Anterior cingulate cortex (tissue), 58 donors: Measurements from ENCODE around the gene OR51E2.

Source experiments
- DNase-seq, 58 donors: peaks; one replicate each; lab custom pipeline; 2025; lab: John Stamatoyannopoulos, UW

Gene OR51E2

GRCh38 chr11:4664786-4665185, 32.9 kb downstream of the OR51E2 start:
- no peak for DNase-seq

GRCh38 chr11:4664183-4664582, 33.5 kb downstream of the OR51E2 start:
- DNase-seq: no peak

DNA sequence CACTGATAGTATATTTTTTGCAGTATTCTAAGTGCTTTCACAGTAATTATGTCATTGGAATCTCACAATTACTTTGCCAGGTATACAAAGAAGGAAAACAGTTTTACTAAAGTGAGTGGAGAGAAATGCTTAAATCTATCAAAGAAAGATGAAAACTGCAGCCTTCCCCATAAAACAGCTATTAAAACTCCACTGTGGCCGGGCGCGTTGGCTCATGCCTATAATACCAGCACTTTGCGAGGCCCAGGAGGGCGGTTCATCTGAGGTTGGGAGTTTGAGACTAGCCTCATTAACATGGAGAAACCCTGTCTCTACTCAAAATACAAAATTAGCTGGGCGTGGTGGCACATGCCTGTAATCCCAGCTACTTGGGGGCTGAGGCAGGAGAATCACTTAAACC, 34.8 kb downstream of the OR51E2 start:
- no peak for DNase-seq

DNA sequence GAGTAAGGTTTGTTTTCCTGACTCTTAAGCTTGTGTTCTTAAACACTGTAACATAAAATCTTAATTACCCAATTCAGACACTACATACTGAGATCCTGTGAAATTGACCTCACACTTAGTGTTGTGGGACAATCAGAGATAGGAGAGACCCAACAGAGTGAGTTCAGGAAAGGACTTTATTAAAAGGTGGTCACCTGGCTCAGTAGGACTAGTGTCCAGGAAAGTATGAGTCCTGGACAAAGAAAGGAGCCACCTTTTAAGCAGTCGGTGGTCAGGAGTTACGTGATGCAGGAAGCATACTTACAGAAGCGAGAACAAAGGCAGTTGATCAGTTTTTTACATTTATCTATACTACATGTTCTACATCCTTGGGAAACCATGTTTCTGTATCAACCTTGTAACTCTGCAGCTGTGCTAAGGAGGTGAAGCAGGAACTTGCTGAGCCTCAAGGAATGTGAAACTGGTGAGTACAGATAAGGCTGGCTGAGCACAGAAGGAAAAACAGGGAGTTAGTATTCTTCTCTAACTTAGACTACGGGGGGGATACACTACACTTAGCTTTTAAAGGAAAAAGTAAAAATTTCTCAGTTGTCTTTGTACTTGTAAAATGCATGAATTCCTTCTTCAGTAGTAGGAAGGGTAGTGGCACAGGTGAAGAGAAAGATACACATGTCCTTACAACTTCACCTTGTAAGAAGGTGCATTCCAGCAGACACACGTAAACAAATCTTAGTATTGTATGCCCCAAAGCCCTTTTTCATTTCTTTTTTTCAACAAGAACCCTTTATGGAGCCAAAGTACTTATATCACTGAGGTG, 38.8 kb downstream of the OR51E2 start:
- DNase-seq: no peak

DNA sequence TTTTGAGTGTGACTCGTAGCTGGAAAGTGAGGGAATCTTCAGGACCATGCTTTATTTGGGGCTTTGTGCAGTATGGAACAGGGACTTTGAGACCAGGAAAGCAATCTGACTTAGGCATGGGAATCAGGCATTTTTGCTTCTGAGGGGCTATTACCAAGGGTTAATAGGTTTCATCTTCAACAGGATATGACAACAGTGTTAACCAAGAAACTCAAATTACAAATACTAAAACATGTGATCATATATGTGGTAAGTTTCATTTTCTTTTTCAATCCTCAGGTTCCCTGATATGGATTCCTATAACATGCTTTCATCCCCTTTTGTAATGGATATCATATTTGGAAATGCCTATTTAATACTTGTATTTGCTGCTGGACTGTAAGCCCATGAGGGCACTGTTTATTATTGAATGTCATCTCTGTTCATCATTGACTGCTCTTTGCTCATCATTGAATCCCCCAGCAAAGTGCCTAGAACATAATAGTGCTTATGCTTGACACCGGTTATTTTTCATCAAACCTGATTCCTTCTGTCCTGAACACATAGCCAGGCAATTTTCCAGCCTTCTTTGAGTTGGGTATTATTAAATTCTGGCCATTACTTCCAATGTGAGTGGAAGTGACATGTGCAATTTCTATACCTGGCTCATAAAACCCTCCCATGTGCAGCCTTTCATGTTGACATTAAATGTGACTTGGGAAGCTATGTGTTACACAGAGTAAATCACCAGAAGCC, 42.9 kb downstream of the OR51E2 start:
- DNase-seq: no peak

- DNase-seq: no peak
Measured at GRCh38 chr11:4647766-4648165, 49.9 kb downstream of the OR51E2 start.

DNA sequence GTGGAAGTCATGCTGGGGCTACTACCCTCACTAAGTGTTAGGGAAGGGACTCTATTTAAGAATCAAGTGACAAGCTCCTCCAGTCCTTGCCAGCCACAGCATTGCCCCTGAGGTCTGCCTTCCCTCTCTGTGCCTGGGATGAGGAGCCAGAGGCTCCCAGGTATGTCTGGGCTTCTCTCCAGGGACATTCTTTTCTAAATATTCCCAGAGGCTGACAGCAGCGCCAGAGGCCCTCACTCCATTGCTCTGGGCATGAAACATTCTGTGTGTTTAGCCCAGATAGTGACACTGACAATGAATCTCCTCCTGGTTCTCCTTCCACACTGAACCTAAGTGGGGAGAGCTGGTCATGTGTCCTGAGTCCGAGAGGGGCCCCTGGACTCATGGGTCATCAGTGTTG, 51.7 kb downstream of the OR51E2 start:
- no peak for DNase-seq

GRCh38 chr11:4644233-4644632, 53.4 kb downstream of the OR51E2 start:
- no peak for DNase-seq

DNA sequence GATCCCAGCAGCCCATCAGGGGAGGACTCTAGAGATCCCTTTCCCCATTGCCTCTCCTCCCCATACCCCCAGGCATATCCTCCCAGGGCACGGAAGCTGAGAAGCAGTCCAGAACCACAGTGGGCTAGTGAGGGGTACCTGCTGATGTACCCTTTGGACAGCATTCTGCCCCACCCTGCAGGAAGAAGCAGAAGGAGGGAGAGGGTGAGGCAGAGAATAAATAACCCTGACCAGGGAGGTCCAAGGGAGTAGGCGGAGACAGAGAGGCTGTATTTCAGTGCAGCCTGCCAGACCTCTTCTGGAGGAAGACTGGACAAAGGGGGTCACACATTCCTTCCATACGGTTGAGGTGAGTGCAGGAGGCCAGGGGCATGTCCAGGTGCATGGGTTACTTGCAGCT, 54.0 kb downstream of the OR51E2 start, which contains the start of gene OR51E1:
OR51E1 (plus strand) TSS at position 301 of the 400 bp plus-strand sequence. CDS start 8,545 bp downstream, outside the sequence.
- DNase-seq: no peak

DNA sequence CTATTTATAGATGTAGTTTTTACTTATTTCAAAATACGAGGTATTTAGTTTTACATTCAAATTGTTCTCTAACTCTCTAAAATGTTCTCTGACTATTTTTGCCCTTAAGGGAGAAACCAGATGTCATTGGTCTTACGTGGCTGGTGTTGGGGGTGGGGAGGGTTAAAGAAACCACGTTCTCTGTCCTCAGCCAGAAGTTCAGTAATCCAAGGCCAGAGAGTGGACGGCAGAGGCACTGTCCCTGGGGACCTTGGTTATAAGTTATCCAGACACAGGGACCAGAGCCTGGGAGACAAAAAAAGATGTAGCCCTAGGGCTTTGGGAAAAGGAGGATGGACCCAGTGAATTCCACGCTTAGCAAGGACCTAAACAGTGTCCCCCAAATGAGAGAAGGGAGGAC, 54.6 kb downstream of the OR51E2 start:
- DNase-seq: no peak

DNA sequence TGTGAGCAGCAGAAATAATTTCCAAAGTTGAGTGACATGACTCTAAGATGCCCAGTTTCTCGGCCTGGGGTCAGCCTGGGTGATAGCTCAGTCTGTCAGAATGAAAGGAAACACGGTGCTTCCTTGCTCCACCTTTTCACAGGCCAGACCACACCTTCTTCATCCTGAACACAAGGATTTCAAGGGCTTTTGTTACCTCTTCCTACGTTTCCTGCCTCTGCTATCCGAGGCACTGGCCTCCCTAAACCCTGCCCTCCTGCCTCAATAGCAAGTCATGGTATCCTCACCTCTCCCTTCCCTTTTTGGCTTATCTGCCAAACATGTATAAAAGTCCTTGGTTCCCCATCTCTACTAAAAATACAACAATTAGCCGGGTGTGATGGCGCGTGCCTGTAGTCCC, 55.6 kb downstream of the OR51E2 start:
- no peak for DNase-seq

- no peak for DNase-seq
Measured at GRCh38 chr11:4641501-4641900, 56.2 kb downstream of the OR51E2 start.

- no peak for DNase-seq
Measured at GRCh38 chr11:4639931-4640330, 57.7 kb downstream of the OR51E2 start.

DNA sequence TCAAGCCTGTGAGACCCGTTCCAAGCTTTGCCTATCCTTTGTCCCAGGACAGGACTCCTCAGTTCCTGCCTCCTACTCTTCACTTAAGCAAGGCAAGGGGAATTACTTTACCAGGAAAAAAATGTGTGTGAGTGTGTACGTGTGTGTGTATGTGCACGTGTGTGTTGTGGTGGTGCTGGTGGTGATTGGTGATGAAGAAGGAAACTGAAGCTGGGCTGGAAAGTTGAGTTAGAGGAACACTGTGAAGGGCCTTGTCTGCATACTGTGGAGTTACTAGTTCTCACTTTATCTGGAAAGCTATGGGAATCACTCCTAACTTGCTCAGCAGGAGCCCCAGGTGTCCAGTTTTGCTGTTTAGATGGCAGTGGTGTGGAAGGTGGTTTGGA, 60.0 kb downstream of the OR51E2 start:
- no peak for DNase-seq

GRCh38 chr11:4636962-4637661, 60.5 kb downstream of the OR51E2 start, which contains the start of gene OR51D1:
Gene OR51D1 (plus strand): TSS chr11:4637477. CDS start chr11:4639791, 2,314 bp downstream.
- DNase-seq: peak in 53 of 58 donors; percentile 2 to 72 (median 32)

GRCh38 chr11:4636136-4636535, 61.5 kb downstream of the OR51E2 start:
- DNase-seq: no peak
